Mammary epithelial cell (primary cell): ENCODE results near the gene SORCS1.

Source experiments
- CTCF ChIP-seq, 2 donors: IDR thresholded peaks in 1 of 2; conservative IDR thresholded peaks in 1 of 2; 2 replicates each; pipeline ENCODE4 v1.5.1; 2011 to 2012; ENCODE audit warnings: inconsistent platforms in 2 of 2, low read length in 2 of 2, mild to moderate bottlenecking in 2 of 2, control low read depth in 1 of 2, low read depth in 1 of 2; ENCODE audit not compliant: insufficient read depth in 1 of 2; ENCODE audit errors: extremely low read depth in 1 of 2
- EZH2 ChIP-seq: IDR thresholded peaks from 2 replicates; pipeline ENCODE4 v1.6.1; 2012; ENCODE audit warnings: low read length, inconsistent platforms, borderline replicate concordance

DNA sequence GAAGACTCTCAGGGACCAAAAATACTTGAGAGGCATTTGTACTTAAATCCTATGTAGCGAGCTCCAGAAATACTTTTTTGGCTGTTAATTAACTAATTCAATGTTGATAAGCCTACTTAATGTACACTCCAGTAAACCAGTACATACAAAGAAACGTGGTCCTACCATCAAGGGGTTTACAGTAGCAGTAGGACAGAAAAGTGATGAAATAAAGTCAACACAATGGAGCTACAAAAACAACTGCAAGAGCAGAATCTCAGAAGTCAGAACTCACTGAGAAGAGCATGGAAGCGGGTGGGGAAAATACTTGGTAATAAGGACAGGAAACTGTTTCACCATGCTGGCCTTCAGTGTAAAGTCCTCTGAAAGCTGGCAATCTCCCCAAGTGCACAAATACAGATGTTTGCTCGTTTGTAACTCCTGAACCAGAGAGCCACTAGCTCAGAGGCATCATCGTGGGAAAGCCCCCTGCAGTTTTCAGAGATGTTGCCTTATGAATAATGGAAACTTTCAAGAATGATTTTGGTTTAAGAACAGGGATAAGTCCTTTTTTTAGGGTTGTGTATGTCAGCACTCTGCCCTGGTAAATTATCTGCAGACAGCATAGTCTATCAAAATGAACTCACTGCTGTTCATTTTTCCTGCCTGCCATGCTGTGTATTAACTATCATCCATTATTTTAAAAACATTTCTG is 233.2 kb downstream of the SORCS1 start:
- TF ChIP-seq CTCF (conservative IDR thresholded peaks at IDR 0.05 in 1 of 2, IDR thresholded peaks at IDR 0.05 in 1 of 2; ENCODE audit: extremely low read depth in 1 of 2, insufficient read depth in 1 of 2, low read depth in 1 of 2, low read length in 2 of 2) (no peak), EZH2 (no peak)
